Retinal pigment epithelial cell (primary cell): ENCODE measurements around the gene ZBBX.

Source experiments
- DNase-seq: peaks from one replicate; pipeline ENCODE4 v3.0.0-alpha.2; 2010; ENCODE audit warnings: low read depth
- H3K4me3 ChIP-seq: 2 replicates; pipeline ENCODE4 v1.5.1; 2011; ENCODE audit warnings: mild to moderate bottlenecking, low read length, control low read depth, moderate library complexity
- CTCF ChIP-seq: conservative IDR thresholded peaks from 2 replicates; pipeline ENCODE4 v1.5.1; 2011; ENCODE audit warnings: low read depth, low read length, control low read depth, inconsistent platforms

Gene ZBBX

GRCh38 chr3:167382155-167382554, 2.1 kb upstream of the ZBBX start:
- no peak for DNase-seq
- TF ChIP-seq CTCF = no peak
- no peak overlapping the region for H3K4me3 ChIP-seq

- DNase-seq = no peak
- TF ChIP-seq CTCF = no peak
- no peak overlapping the region for H3K4me3 ChIP-seq
These were observed 4.6 kb downstream of the ZBBX start for GRCh38 chr3:167375478-167375877.

GRCh38 chr3:167372138-167372537, 8.0 kb downstream of the ZBBX start:
- no peak overlapping the region for H3K4me3 ChIP-seq
- TF ChIP-seq CTCF = no peak
- no peak for DNase-seq

- H3K4me3 ChIP-seq = no peak overlapping the region
- no peak for DNase-seq
- TF ChIP-seq CTCF = no peak
These were observed 18.1 kb downstream of the ZBBX start for GRCh38 chr3:167361948-167362347.

GRCh38 chr3:167361306-167361705, 18.8 kb downstream of the ZBBX start:
- no peak for DNase-seq

GRCh38 chr3:167355446-167355845, 24.7 kb downstream of the ZBBX start:
- no peak for DNase-seq
- H3K4me3 ChIP-seq = no peak overlapping the region
- no peak for TF ChIP-seq CTCF

More at GRCh38 chr3:167361306-167361705, 18.8 kb downstream of the ZBBX start:
- no peak for TF ChIP-seq CTCF
- H3K4me3 ChIP-seq = no peak overlapping the region

- TF ChIP-seq CTCF = no peak
- H3K4me3 ChIP-seq = no peak overlapping the region
- DNase-seq = no peak
These were observed 25.3 kb downstream of the ZBBX start for GRCh38 chr3:167354751-167355150.
